Activated naive CD8-positive, alpha-beta T cell treated with anti-CD3 and anti-CD28 coated beads, Interleukin-2, amount 10 ng/mL, durations not matched to agents 7 days and 5 days (primary cell): ENCODE data around the gene OR10G8. TPM values are rescaled to one million over a fixed set of nuclear protein-coding genes. Genes with fewer than 3 reads are reported as not detected.

Experiments
- ATAC-seq: fragments of 150-1000 bp; cut with Tn5 transposase; one replicate; pipeline ENCODE4 v1.10.0; 2021; ENCODE audit warnings: low read depth, moderate library complexity
- POLR2A ChIA-PET: fragments of 350-600 bp; sonication (Branson Sonifier 250); formaldehyde crosslinking; loops from one replicate; lab custom pipeline; 2021; ENCODE audit warnings: antibody characterized with exemption; lab: Charles Lee
- DNase-seq: peaks from one replicate; pipeline ENCODE4 v3.0.0; 2021
- H3K27ac Mint-ChIP-seq: one replicate; pipeline ENCODE4 v1.8.0; 2022; ENCODE audit warnings: mild to moderate bottlenecking, mixed read lengths
- H3K27me3 Mint-ChIP-seq: one replicate; pipeline ENCODE4 v1.8.0; 2022; ENCODE audit warnings: mild to moderate bottlenecking, moderate library complexity, mixed read lengths
- H3K36me3 Mint-ChIP-seq: one replicate; pipeline ENCODE4 v1.8.0; 2021; ENCODE audit warnings: mild to moderate bottlenecking, mixed read lengths
- H3K4me1 Mint-ChIP-seq: one replicate; pipeline ENCODE4 v1.8.0; 2021; ENCODE audit warnings: mixed read lengths
- H3K4me3 Mint-ChIP-seq: one replicate; pipeline ENCODE4 v1.8.0; 2022; ENCODE audit warnings: mild to moderate bottlenecking, moderate library complexity, mixed read lengths
- H3K9me3 Mint-ChIP-seq: one replicate; pipeline ENCODE4 v1.8.0; 2021; ENCODE audit warnings: mixed read lengths
- total RNA-seq, 2 experiments: library from RNA; stranded (reverse); gene quantifications; one replicate each; pipeline ENCODE4 v1.2.3, GENCODE V29; 2021

The OR10G8 gene
- total RNA-seq, 2 experiments from 2014 or later, result not detected

- no peak overlapping the region for H3K27ac Mint-ChIP-seq
- ATAC-seq (peak; percentile 96), DNase-seq (peak; percentile 52)
- peak overlapping the region; percentile 65 for H3K4me3 Mint-ChIP-seq
- no peaks in the 10 kb centered on the region for H3K36me3 Mint-ChIP-seq
- H3K27me3 Mint-ChIP-seq, result peaks cover 31% of the 10 kb centered on the region
- no peaks in the 10 kb centered on the region for H3K9me3 Mint-ChIP-seq
- peaks cover 10% of the 10 kb centered on the region for H3K4me1 Mint-ChIP-seq
- POLR2A ChIA-PET, result no interaction called here
Measured at GRCh38 chr11:124069429-124070401, 43.1 kb downstream of the OR10G8 start.

- Mint-ChIP-seq H3K27ac (no peak overlapping the region), H3K4me1 (peaks cover 10% of the 10 kb centered on the region), H3K4me3 (no peak overlapping the region), H3K27me3 (peaks cover 30% of the 10 kb centered on the region), H3K9me3 (no peaks in the 10 kb centered on the region), H3K36me3 (no peaks in the 10 kb centered on the region)
- DNase-seq, result peak; percentile 73
- POLR2A ChIA-PET, result no interaction called here
- ATAC-seq, result no peak
Measured at GRCh38 chr11:124070915-124071622, 44.5 kb downstream of the OR10G8 start.

GRCh38 chr11:124071623-124071948 lies 45.0 kb downstream of the OR10G8 start:
- ATAC-seq, result no peak
- H3K4me1 Mint-ChIP-seq, result peaks cover 10% of the 10 kb centered on the region
- H3K9me3 Mint-ChIP-seq, result no peaks in the 10 kb centered on the region
- POLR2A ChIA-PET, result no interaction called here
- peaks cover 31% of the 10 kb centered on the region for H3K27me3 Mint-ChIP-seq
- no peaks in the 10 kb centered on the region for H3K36me3 Mint-ChIP-seq
- no peak for DNase-seq
- no peak overlapping the region for H3K4me3 Mint-ChIP-seq
- H3K27ac Mint-ChIP-seq, result no peak overlapping the region

DNA sequence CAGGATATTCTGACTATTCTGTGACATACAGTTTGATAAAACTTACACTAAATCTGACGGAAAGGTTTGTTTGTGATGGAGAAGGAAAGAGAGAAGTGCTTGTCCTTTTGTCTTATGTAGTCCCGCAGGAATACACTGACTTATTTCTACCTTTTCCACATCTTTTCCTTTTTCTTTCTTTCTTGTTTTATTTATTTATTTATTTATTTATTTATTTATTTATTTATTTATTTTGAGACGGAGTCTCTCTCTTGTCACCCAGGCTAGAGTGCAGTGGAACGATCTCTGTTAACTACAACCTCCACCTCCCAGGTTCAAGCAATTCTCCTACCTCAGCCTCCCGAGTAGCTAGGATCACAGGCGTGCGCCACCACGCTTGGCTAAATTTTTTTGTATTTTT lies 45.5 kb downstream of the OR10G8 start:
- no peak for ATAC-seq
- Mint-ChIP-seq H3K27ac (no peak overlapping the region), H3K4me1 (peaks cover 10% of the 10 kb centered on the region), H3K27me3 (peaks cover 34% of the 10 kb centered on the region), H3K4me3 (no peak overlapping the region), H3K9me3 (no peaks in the 10 kb centered on the region), H3K36me3 (no peaks in the 10 kb centered on the region)
- DNase-seq, result no peak
- POLR2A ChIA-PET, result no interaction called here

GRCh38 chr11:124074554-124074953 lies 48.0 kb downstream of the OR10G8 start:
- no peak for DNase-seq

GRCh38 chr11:124075492-124075840 lies 48.9 kb downstream of the OR10G8 start:
- H3K9me3 Mint-ChIP-seq, result no peaks in the 10 kb centered on the region
- H3K4me3 Mint-ChIP-seq, result no peak overlapping the region
- peaks cover 6% of the 10 kb centered on the region for H3K4me1 Mint-ChIP-seq
- no peak overlapping the region for H3K27ac Mint-ChIP-seq
- DNase-seq (no peak), ATAC-seq (no peak)
- POLR2A ChIA-PET, result no interaction called here
- no peaks in the 10 kb centered on the region for H3K36me3 Mint-ChIP-seq
- H3K27me3 Mint-ChIP-seq, result peaks cover 29% of the 10 kb centered on the region

More at GRCh38 chr11:124074554-124074953, 48.0 kb downstream of the OR10G8 start:
- Mint-ChIP-seq H3K9me3 (no peaks in the 10 kb centered on the region), H3K27ac (no peak overlapping the region), H3K4me1 (peaks cover 6% of the 10 kb centered on the region), H3K27me3 (peaks cover 29% of the 10 kb centered on the region), H3K4me3 (no peak overlapping the region), H3K36me3 (no peaks in the 10 kb centered on the region)
- no peak for ATAC-seq
- POLR2A ChIA-PET, result no interaction called here

GRCh38 chr11:124075841-124076651 lies 49.4 kb downstream of the OR10G8 start:
- ATAC-seq (peak; percentile 67), DNase-seq (peak; percentile 38)
- Mint-ChIP-seq H3K9me3 (no peaks in the 10 kb centered on the region), H3K4me3 (peak overlapping the region; percentile 51), H3K36me3 (no peaks in the 10 kb centered on the region), H3K27ac (no peak overlapping the region), H3K4me1 (peaks cover 3% of the 10 kb centered on the region), H3K27me3 (peaks cover 31% of the 10 kb centered on the region)
- POLR2A ChIA-PET, result no interaction called here

DNA sequence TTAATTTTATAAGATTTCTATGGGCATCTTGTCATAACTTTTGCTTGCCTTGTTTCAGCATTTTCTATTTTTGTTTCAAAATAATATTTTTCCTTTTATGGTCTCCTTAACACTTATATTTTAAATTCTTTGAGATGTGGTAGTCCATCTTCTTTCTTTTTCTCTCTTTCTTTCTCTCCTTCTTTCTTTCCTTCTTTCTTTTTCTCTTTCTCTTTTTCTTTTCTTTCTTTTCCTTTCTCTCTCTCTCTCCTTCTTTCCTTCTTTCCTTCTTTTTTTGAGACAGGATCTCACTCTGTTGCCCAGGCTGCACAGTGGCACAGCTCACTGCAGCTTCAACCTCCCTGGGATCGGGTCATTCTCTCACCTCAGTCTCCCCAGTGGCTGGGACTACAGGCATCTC lies 50.7 kb downstream of the OR10G8 start:
- no peaks in the 10 kb centered on the region for H3K9me3 Mint-ChIP-seq
- H3K4me1 Mint-ChIP-seq, result no peaks in the 10 kb centered on the region
- no peak for ATAC-seq
- H3K27ac Mint-ChIP-seq, result no peak overlapping the region
- DNase-seq, result no peak
- H3K36me3 Mint-ChIP-seq, result no peaks in the 10 kb centered on the region
- POLR2A ChIA-PET, result no interaction called here
- H3K4me3 Mint-ChIP-seq, result no peak overlapping the region
- H3K27me3 Mint-ChIP-seq, result peaks cover 31% of the 10 kb centered on the region

DNA sequence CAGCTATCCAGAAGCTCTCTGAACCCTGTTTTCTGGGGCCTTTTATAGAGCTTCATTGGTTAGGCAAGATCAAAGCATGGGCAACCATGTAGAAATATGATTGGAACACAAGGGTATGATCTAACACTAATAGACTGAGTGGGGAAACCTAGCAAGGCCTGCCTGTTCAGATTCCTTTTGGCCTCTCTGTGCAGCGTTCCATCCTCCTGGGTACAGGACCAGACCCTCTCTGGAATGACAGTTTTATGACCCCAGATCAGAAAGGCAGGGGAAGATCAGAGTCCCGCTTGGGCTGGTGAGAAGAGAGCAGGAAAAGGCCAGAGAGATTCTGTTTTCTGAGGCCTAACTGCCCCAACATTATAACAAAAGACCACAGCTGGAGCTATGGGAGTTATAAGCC lies 52.0 kb downstream of the OR10G8 start:
- no peak for DNase-seq
- Mint-ChIP-seq H3K27me3 (peaks cover 26% of the 10 kb centered on the region), H3K4me3 (no peak overlapping the region), H3K9me3 (no peaks in the 10 kb centered on the region), H3K4me1 (no peaks in the 10 kb centered on the region), H3K27ac (no peak overlapping the region), H3K36me3 (no peaks in the 10 kb centered on the region)
- no peak for ATAC-seq
- POLR2A ChIA-PET, result no interaction called here

DNA sequence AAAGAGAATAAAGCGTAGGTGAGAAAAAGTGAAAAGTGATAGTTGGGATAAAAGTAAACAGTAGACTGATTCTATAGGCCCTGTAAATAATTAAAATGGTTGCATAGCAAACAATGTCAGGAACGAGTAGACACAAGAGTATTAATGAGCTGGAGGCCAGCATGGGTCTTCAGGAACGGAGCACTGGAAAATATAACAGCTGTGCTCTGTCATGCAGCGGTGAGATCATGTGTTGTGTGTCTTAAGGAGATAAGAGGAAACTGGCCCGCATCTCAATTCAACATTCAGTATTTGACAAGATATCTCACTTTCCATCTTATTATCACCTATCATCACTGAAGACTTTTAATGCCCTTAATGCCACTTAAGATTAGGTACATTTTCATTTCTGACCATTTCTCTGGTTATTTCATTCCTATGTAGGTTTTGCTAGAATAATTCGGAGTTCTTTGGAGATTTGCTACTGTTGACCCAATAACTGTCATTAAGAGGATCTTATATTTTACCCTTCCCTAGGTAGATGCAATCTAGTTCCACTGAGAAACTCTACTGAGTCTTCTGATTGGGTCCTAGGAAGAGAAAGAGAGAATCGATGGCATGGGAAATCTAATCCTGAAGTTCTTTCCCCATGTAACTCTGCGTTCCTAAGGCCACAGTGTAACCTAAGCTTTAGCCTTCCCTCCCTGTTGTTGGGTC lies 53.2 kb downstream of the OR10G8 start:
- DNase-seq, result no peak
- Mint-ChIP-seq H3K27me3 (peaks cover 30% of the 10 kb centered on the region), H3K4me1 (no peaks in the 10 kb centered on the region), H3K36me3 (no peaks in the 10 kb centered on the region), H3K9me3 (no peaks in the 10 kb centered on the region), H3K27ac (no peak overlapping the region), H3K4me3 (no peak overlapping the region)
- ATAC-seq, result no peak
- POLR2A ChIA-PET, result interaction anchor here (0.6 kb wide), 1 partner anchor 134 kb away, joined by 3 read pairs; no protein-coding TSS in a partner anchor
